GM21576 (cell line): Measurements from ENCODE around the gene PLEKHG1.

Experiments used
- ATAC-seq: cut with Tn5 transposase; IDR thresholded peaks from one replicate; pipeline ENCODE4 v1.9.1; 2021; ENCODE audit warnings: mild to moderate bottlenecking, moderate library complexity; ENCODE audit not compliant: unreplicated experiment

PLEKHG1 gene

DNA sequence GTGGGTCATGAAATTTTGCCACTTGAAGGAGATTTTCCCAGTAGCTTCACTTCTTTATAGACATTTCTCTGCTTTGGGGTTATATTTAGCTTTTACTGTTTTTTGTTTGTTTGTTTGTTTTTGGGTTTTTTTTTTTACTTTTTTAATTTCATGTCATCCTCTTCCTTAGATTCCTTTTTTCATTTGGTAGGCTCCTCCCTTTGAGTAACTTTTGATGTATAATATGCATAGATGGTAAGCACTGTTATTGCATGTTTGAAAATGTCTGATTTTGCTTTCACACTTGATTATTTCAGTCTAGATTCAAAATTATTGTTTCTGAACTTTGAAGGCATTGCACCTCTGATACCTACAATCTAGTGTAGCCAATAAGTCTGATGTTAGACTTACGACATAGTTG lies 37.6 kb downstream of the PLEKHG1 start:
- ATAC-seq = no peak

DNA sequence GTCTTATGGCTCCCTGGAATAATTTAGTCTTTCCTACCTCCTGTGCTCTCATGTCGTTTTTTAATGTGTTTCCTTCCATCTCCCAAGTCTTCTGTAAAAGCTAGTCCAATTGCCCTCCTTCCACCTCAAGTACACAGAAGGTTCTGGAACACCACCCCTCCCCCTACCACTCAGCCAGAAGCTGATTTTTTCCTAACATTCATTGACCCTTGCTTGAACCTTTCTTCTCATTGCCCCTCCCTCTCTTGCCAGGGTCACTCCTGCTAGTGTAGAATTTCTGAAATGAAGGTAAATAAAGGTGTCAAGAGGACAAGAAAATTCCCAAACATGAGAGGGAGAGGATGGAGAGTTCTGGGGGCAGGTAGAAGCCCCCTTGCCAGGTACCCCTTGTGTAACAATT lies 38.6 kb downstream of the PLEKHG1 start:
- ATAC-seq = no peak

DNA sequence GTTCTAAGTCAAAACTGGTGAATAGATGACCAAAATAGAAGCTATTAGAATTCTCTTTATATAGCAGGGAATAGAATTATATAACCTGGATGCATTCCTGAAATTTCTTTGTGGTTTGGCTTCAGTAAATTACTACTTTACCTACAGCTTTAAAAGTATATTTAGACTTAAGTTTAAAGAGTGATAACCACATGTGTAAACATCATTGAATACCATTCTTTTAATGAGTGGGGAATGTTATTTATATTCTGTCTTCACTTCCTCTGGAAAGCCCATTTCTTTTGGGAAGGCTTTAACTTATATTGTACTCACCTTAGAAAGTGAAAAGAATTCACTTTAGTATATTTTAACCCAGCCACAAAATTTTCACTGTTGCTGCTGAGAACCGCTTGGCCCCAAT lies 39.1 kb downstream of the PLEKHG1 start:
- no peak for ATAC-seq

DNA sequence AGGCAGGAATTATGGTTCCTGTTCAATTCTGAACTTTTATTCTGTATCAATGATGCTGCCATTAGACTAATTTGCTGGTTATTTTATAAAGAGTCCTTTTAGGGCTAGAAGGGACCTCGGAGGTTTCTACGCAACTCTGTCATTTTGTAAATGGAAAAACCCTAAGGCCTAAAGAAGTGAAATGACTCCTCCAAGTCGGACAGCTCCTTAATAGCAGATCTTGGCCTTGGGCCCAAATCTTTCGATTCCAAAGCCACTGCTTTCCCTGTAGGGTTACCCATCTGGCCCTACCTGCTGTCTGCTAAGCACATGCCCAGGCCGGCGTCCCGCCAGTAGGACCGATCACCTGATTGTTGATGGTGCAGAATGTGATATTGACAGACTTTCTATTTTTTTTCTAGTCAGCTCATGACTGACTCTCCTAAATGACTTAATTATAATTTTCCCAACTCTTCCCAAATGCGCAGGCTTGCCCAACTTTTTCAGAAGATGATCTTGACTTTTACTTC lies 40.2 kb downstream of the PLEKHG1 start:
- no peak for ATAC-seq

DNA sequence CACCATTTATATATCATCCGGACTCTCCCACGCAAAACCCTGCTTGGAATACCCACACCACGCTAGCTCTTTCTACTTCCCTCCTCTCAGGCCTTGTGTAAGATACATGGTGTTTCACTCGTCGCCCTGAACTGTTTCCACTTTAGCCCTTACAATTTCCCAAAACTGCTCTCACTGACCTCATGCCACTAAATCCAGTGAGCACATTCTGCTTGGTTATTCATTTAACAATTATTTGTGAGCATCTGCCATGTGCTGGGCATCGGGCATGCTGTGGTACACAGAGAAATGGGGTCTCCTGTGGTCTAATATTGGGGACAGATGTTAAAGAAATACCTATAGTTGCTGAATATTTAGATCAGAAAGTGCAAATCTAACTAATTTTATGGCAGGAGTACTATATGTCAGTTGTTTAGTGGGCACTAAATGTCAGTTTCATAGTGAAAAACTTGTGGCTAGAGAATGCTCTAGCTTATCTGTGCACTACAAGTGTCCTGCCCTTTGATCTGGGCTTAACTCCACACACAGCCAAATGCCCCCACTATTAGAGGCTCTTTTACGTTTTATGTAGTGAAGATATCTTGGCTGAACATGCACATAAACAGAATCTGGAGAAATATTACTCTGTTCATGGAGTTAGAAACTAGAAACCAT lies 41.0 kb downstream of the PLEKHG1 start:
- ATAC-seq = peak; percentile 41

DNA sequence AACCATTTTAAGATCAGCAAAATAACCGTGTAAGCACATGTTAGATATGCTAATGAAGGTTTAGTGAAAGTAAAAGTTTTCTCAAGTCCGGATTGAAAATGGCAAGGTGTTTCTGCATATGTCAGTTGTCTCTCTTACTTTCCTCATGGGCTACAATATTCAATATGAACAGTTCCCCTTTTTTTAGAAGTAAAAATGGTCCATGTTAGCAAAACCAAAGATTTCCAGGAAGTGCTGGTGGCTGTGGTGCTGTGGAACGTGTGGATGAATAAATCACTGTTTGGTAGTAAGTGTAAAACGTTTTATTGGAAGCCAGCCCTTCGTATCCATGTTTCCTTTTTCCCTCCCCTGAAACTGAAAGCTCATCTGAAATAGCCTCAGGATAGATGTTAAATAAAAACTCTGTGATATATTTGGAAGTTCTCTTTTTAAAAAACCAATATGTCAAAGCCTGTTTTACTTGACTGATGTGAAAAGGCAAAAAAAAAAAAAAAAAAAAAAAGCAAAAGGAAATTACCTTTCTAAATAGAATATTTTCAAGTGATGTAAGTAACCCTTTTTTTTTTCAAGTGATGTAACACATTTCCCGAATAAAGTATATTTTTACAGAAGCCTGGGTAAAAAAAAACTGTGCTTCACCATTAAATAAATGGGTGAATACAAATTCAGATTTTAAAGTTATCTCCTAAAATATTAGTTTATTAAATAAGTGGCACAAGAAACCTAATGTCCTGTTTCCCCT lies 41.9 kb downstream of the PLEKHG1 start:
- peak; percentile 75 for ATAC-seq

DNA sequence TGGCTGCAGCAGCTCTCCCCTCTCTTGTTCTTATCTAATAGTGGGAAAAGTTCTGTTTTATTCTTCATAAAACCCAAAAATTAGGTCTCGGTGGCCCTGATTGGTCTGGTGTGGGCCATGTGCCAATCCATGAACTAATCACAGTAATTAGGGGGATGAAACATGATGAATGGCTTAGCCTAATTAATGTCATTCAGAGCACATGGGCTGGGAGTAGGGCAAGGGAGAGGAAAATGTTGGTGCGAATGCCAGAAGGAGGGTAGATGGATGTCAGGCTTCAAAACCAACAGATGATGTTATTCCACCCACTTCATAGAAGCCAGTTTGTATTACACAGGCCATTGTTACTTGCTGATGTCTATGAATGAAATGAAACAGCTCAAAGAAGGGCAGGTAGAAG lies 46.5 kb downstream of the PLEKHG1 start:
- no peak for ATAC-seq

DNA sequence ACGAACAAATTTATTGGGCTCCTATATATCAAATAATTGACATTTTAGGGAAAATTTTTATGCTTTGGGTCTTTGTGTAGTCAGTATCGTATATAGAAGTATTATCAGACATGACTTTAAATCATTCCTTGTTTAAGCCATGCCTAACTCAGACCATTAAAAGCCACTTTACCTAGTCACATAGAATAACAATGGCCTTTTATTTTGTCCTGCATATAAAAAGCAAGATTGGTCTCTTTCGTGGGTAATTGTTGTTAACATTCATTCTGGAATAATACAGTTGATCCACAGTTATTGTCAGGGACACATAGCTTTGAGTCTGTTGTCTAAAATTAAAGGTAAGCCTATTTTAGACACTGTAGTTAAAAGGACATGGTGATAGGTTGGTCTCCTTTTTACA lies 47.4 kb downstream of the PLEKHG1 start:
- ATAC-seq = no peak
